ENCODE data around the gene MBD1. TPM values are rescaled to one million over a fixed set of nuclear protein-coding genes. Genes with fewer than 3 reads are reported as not detected.
A peak's percentile ranks its signal among the peaks of the same experiment; 100 is the strongest.

Gene MBD1
- polyA plus RNA-seq (2013, experiment 1 of 4), result 54.7 TPM
- polyA plus RNA-seq (2013, experiment 2 of 4), result 57.6 TPM
- 44.4 TPM for polyA plus RNA-seq (2013, experiment 3 of 4)
- polyA plus RNA-seq (2013, experiment 4 of 4), result 49.9 TPM

DNA sequence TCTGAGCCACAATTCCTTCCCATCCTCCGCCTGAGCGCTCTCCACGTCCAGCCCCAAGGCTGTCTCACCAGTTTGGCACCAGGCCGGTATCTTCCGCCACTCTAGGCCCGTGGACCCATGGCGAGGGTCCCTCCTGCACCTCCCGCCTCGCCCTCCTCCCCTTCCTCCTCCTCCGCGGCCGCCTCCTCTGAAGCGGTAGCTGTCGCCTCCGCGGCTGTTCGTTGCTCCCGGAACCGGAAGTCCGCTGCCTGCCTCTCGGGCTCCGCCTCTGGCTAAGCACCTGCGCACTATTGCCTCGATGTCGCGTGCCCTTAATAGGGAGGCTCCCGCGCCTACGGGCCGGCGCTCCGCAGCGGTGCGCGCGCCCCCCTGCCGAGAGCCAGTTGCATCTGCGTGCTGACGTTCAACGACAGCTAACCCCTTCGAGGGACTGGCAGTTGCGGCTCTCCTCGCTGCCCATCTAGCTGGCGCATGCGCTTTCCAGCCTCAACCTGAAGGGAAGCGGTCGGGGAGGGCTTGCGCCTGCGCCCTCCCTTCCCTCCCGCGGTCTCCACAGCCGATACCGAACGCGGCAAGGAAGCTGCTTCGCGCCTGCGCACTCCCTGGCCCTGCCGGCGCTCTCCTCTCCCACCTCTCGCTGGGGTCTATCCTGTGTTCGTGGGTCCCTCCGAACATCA lies at the start of gene MBD1:
Gene MBD1, minus strand, starts transcription at position 229 of the 677 bp plus-strand sequence. CDS start 1,531 bp downstream, outside the sequence.
- Histone ChIP-seq H3K4me3 (ENCODE audit: insufficient read depth, low read depth, low read length) (peak within 1 kb of the TSS; percentile 86), H3K36me3 (ENCODE audit: control insufficient read depth, insufficient read depth, low read length) (peaks cover 41% of the 10 kb centered on the region), H3K27me3 (ENCODE audit: control insufficient read depth, insufficient read depth, low read length, poor library complexity, severe bottlenecking) (no peaks in the 10 kb centered on the region), H3K4me1 (ENCODE audit: control insufficient read depth, insufficient read depth, low read length) (peaks cover 10% of the 10 kb centered on the region), H3K9me3 (ENCODE audit: control insufficient read depth, low read length) (no peaks in the 10 kb centered on the region), H3K27ac (ENCODE audit: insufficient read depth, low read depth, low read length, poor library complexity, severe bottlenecking) (peak within 1 kb of the TSS; percentile 73)
- whole genome bisulfite sequencing, 2 experiments, result 0% methylated on average over 63 of the region's 63 CpGs

DNA sequence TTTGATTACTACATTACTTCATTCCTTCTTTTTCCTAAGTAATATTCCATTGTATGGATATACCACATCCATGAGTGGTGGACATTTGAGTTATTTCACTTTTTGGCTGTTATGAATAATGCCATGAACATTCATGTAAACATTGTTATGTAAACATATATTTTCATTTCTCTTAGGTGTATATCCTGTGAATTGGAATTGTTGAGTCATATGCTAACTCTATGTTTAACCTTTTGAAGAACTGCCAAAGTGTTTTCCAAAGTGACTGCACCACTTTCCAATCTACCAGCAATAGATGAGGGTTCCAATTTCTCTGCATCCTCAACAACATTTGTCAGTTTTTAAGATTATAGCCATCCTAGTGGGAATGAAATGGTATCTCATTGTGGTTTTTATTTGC lies 48.9 kb upstream of the MBD1 start:
- Histone ChIP-seq H3K9me3 (ENCODE audit: control insufficient read depth, low read length) (no peaks in the 10 kb centered on the region), H3K4me3 (ENCODE audit: insufficient read depth, low read depth, low read length) (no peak overlapping the region), H3K36me3 (ENCODE audit: control insufficient read depth, insufficient read depth, low read length) (no peaks in the 10 kb centered on the region), H3K4me1 (ENCODE audit: control insufficient read depth, insufficient read depth, low read length) (peaks cover 4% of the 10 kb centered on the region), H3K27ac (ENCODE audit: insufficient read depth, low read depth, low read length, poor library complexity, severe bottlenecking) (no peak overlapping the region), H3K27me3 (ENCODE audit: control insufficient read depth, insufficient read depth, low read length, poor library complexity, severe bottlenecking) (no peaks in the 10 kb centered on the region)

DNA sequence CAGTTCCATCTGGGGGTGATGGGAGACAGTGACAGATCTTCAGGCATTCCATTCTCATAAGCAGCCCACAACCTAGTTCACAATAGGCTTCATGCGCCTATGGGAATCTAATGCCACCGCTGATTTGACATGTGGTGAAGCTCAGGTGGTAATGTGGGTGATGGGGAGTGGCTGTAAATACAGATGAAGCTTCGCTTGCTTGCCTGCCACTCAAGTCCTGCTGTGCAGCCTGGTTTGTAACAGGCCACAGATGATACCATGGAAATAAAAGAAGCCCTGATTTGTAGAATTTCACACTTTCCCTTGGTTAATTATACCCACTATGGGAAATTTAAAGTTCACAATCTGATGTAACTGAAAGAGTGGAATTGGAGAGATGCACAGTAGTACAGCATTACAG lies 46.7 kb upstream of the MBD1 start:
- Histone ChIP-seq H3K27me3 (ENCODE audit: control insufficient read depth, insufficient read depth, low read length, poor library complexity, severe bottlenecking) (no peaks in the 10 kb centered on the region), H3K4me3 (ENCODE audit: insufficient read depth, low read depth, low read length) (no peak overlapping the region), H3K27ac (ENCODE audit: insufficient read depth, low read depth, low read length, poor library complexity, severe bottlenecking) (no peak overlapping the region), H3K36me3 (ENCODE audit: control insufficient read depth, insufficient read depth, low read length) (no peaks in the 10 kb centered on the region), H3K4me1 (ENCODE audit: control insufficient read depth, insufficient read depth, low read length) (no peaks in the 10 kb centered on the region), H3K9me3 (ENCODE audit: control insufficient read depth, low read length) (no peaks in the 10 kb centered on the region)
- 86 to 90% methylated on average over 3 of the region's 3 CpGs for WGBS, 2 experiments

DNA sequence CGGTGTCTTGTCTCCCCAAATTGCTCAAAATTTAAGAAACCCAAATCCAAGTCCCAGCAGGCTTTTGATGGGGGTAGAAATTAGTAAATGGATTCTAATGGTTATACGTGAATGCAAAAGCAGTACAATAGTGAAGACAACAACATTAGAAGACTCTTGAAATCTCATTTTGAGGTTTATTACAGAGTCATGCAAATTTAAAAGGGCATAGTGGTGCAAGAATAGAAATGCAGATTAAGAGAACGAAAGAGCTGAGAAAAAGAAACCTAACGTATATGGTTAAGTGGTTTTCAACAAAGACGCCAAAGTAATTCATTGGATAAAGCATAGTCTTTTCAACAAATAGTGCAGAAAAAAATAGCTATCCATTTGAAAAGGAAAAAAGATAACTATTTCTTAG lies 39.4 kb upstream of the MBD1 start:
- Histone ChIP-seq H3K27me3 (ENCODE audit: control insufficient read depth, insufficient read depth, low read length, poor library complexity, severe bottlenecking) (no peaks in the 10 kb centered on the region), H3K9me3 (ENCODE audit: control insufficient read depth, low read length) (no peaks in the 10 kb centered on the region), H3K4me1 (ENCODE audit: control insufficient read depth, insufficient read depth, low read length) (no peaks in the 10 kb centered on the region), H3K36me3 (ENCODE audit: control insufficient read depth, insufficient read depth, low read length) (no peaks in the 10 kb centered on the region), H3K27ac (ENCODE audit: insufficient read depth, low read depth, low read length, poor library complexity, severe bottlenecking) (no peak overlapping the region), H3K4me3 (ENCODE audit: insufficient read depth, low read depth, low read length) (no peak overlapping the region)
- WGBS, 2 experiments, result 69 to 70% methylated on average over 4 to 5 of the region's 5 CpGs

GRCh38 chr18:50315100-50315871 lies 34.0 kb upstream of the MBD1 start:
- 80 to 83% methylated on average over 5 of the region's 5 CpGs for WGBS, 2 experiments

GRCh38 chr18:50313873-50314460 lies 32.6 kb upstream of the MBD1 start:
- H3K27me3 ChIP-seq (ENCODE audit: control insufficient read depth, insufficient read depth, low read length, poor library complexity, severe bottlenecking), result no peaks in the 10 kb centered on the region
- H3K4me1 ChIP-seq (ENCODE audit: control insufficient read depth, insufficient read depth, low read length), result no peaks in the 10 kb centered on the region
- no peaks in the 10 kb centered on the region for H3K36me3 ChIP-seq (ENCODE audit: control insufficient read depth, insufficient read depth, low read length)
- 86 to 92% methylated on average over 2 of the region's 2 CpGs for WGBS, 2 experiments
- H3K4me3 ChIP-seq (ENCODE audit: insufficient read depth, low read depth, low read length), result no peak overlapping the region
- H3K9me3 ChIP-seq (ENCODE audit: control insufficient read depth, low read length), result no peaks in the 10 kb centered on the region
- H3K27ac ChIP-seq (ENCODE audit: insufficient read depth, low read depth, low read length, poor library complexity, severe bottlenecking), result no peak overlapping the region

More at GRCh38 chr18:50315100-50315871, 34.0 kb upstream of the MBD1 start:
- Histone ChIP-seq H3K27ac (ENCODE audit: insufficient read depth, low read depth, low read length, poor library complexity, severe bottlenecking) (no peak overlapping the region), H3K36me3 (ENCODE audit: control insufficient read depth, insufficient read depth, low read length) (no peaks in the 10 kb centered on the region), H3K27me3 (ENCODE audit: control insufficient read depth, insufficient read depth, low read length, poor library complexity, severe bottlenecking) (no peaks in the 10 kb centered on the region), H3K9me3 (ENCODE audit: control insufficient read depth, low read length) (no peaks in the 10 kb centered on the region), H3K4me1 (ENCODE audit: control insufficient read depth, insufficient read depth, low read length) (no peaks in the 10 kb centered on the region), H3K4me3 (ENCODE audit: insufficient read depth, low read depth, low read length) (no peak overlapping the region)

- Histone ChIP-seq H3K9me3 (ENCODE audit: control insufficient read depth, low read length) (no peaks in the 10 kb centered on the region), H3K4me1 (ENCODE audit: control insufficient read depth, insufficient read depth, low read length) (no peaks in the 10 kb centered on the region), H3K36me3 (ENCODE audit: control insufficient read depth, insufficient read depth, low read length) (no peaks in the 10 kb centered on the region), H3K4me3 (ENCODE audit: insufficient read depth, low read depth, low read length) (no peak overlapping the region), H3K27me3 (ENCODE audit: control insufficient read depth, insufficient read depth, low read length, poor library complexity, severe bottlenecking) (no peaks in the 10 kb centered on the region), H3K27ac (ENCODE audit: insufficient read depth, low read depth, low read length, poor library complexity, severe bottlenecking) (no peak overlapping the region)
- 81 to 89% methylated on average over 2 of the region's 2 CpGs for WGBS, 2 experiments
These were observed 31.8 kb upstream of the MBD1 start for GRCh38 chr18:50313031-50313607.

GRCh38 chr18:50312296-50313030 lies 31.1 kb upstream of the MBD1 start:
- no peaks in the 10 kb centered on the region for H3K9me3 ChIP-seq (ENCODE audit: control insufficient read depth, low read length)
- 89 to 94% methylated on average over 7 of the region's 7 CpGs for WGBS, 2 experiments
- no peaks in the 10 kb centered on the region for H3K4me1 ChIP-seq (ENCODE audit: control insufficient read depth, insufficient read depth, low read length)
- H3K4me3 ChIP-seq (ENCODE audit: insufficient read depth, low read depth, low read length), result no peak overlapping the region
- H3K27ac ChIP-seq (ENCODE audit: insufficient read depth, low read depth, low read length, poor library complexity, severe bottlenecking), result no peak overlapping the region
- H3K27me3 ChIP-seq (ENCODE audit: control insufficient read depth, insufficient read depth, low read length, poor library complexity, severe bottlenecking), result no peaks in the 10 kb centered on the region
- H3K36me3 ChIP-seq (ENCODE audit: control insufficient read depth, insufficient read depth, low read length), result no peaks in the 10 kb centered on the region

DNA sequence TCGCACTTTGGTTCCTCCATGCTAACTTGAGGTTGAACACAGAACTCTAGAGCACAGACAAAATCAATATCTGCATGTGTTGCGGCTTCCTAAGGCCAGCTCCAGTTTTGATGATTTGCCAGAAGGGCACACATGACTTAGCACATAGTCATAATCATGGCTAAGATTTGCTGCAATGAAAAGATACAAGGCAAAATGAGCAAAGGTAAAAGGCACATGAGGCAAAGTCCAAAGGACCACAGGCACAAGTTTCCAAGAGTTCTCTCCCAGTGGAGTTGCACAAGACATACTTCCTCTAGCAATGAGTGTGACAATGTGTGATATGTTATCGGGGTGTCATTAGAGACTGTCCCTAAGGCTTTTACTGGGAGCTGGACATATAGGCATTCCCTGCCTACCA lies 30.3 kb upstream of the MBD1 start:
- H3K27ac ChIP-seq (ENCODE audit: insufficient read depth, low read depth, low read length, poor library complexity, severe bottlenecking), result no peak overlapping the region
- H3K36me3 ChIP-seq (ENCODE audit: control insufficient read depth, insufficient read depth, low read length), result no peaks in the 10 kb centered on the region
- H3K4me1 ChIP-seq (ENCODE audit: control insufficient read depth, insufficient read depth, low read length), result no peaks in the 10 kb centered on the region
- WGBS, 2 experiments, result 84 to 98% methylated on average over 3 of the region's 3 CpGs
- H3K27me3 ChIP-seq (ENCODE audit: control insufficient read depth, insufficient read depth, low read length, poor library complexity, severe bottlenecking), result no peaks in the 10 kb centered on the region
- no peaks in the 10 kb centered on the region for H3K9me3 ChIP-seq (ENCODE audit: control insufficient read depth, low read length)
- H3K4me3 ChIP-seq (ENCODE audit: insufficient read depth, low read depth, low read length), result no peak overlapping the region
